ENCODE results near the gene MT1A. TPM values are rescaled to one million over a fixed set of nuclear protein-coding genes. Genes with fewer than 3 reads are reported as not detected.
"Not testable (repeated sequence)": the region's sequence is repeated elsewhere in the genome, so short reads cannot be mapped to it uniquely, and the experiment has no call there.

The MT1A gene
- total RNA-seq, 6 experiments from 2014 or later, result 0.50 to 1.5 TPM; not detected in 4

DNA sequence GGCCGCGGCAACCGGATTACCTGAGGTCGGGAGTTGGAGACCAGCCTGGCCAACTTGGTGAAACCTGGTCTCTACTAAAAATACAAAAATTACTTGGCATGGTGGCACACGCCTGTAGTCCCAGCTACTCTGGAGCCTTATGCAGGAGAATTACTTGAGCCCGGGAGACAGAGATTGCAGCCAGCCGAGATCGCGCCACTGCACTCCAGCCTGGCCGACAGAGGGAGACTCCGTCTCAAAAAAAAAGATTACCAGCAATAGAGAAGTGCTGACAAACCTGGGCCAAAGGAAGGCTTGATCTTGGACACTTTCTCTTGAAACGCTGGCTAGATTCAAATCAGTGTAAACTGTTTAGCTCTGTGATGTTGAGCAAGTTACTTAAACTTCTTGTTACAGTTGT lies 35.5 kb downstream of the MT1A start:
- no peak overlapping the region for H3K27ac Mint-ChIP-seq
- no peak overlapping the region for H3K4me3 Mint-ChIP-seq
- peak; percentile 35 for DNase-seq
- H3K9me3 Mint-ChIP-seq, result no peaks in the 10 kb centered on the region
- peaks cover 7% of the 10 kb centered on the region; the same call in 1 of the 2 replicates for H3K4me1 Mint-ChIP-seq (ENCODE audit: low read depth)
- H3K36me3 Mint-ChIP-seq (ENCODE audit: low read depth), result no peaks in the 10 kb centered on the region
- H3K27me3 Mint-ChIP-seq (ENCODE audit: insufficient read depth), result peaks cover 61% of the 10 kb centered on the region
- peak; percentile 78 for TF ChIP-seq CTCF (IDR thresholded peaks at IDR 0.05)

DNA sequence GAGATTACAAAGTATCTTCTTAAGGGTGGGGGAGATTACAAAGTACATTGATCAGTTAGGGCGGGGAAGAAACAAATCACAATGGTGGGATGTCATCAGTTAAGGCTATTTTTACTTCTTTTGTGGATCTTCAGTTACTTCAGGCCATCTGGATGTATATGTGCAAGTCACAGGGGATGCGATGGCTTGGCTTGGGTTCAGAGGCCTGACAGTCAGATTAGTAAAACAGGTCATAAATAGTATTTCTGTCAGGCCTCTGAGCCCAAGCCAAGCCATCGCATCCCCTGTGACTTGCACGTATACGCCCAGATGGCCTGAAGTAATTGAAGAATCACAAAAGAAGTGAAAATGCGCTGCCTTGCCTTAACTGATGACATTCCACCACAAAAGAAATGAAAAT lies 36.1 kb downstream of the MT1A start:
- not testable (repeated sequence) for H3K36me3 Mint-ChIP-seq (ENCODE audit: low read depth); H3K9me3 Mint-ChIP-seq; DNase-seq; H3K4me1 Mint-ChIP-seq (ENCODE audit: low read depth); H3K4me3 Mint-ChIP-seq; H3K27ac Mint-ChIP-seq
- peaks cover 55% of the 10 kb centered on the region for H3K27me3 Mint-ChIP-seq (ENCODE audit: insufficient read depth)

DNA sequence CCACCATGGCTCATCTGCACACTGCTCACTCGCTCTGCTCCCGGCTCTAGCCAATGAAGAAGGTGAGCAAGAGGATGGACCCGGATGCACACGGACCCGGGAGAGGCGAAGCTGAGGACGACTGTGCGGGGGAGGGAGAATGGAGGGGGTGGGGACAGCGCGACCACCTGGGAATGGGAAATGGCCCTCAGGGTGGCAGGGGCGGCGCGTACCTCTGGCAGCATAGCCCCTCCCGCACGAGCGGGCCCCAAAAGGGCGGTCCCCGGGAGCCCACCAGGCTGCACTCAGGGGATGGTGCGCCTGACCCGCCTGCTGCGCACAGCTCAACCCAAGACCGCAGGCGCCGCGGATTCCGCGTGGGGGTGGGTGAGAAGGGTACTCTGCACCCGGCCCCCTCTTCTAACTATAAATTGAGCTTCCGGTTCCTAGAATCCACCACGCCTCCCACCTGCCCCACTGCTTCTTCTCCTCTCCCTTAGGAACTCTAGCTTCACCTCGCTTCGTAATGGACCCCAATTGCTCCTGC lies 37.3 kb downstream of the MT1A start:
- TF ChIP-seq CTCF (IDR thresholded peaks at IDR 0.05), result no peak
- Mint-ChIP-seq H3K36me3 (ENCODE audit: low read depth) (no peaks in the 10 kb centered on the region), H3K4me1 (ENCODE audit: low read depth) (peaks cover 4% of the 10 kb centered on the region; the same call in 1 of the 2 replicates), H3K4me3 (peak overlapping the region; percentile 41; the same call in 1 of the 2 replicates), H3K27me3 (ENCODE audit: insufficient read depth) (peaks cover 43% of the 10 kb centered on the region), H3K9me3 (no peaks in the 10 kb centered on the region), H3K27ac (no peak overlapping the region)
- DNase-seq, result no peak

GRCh38 chr16:56677474-56677873 lies 39.0 kb downstream of the MT1A start:
- Mint-ChIP-seq H3K4me3 (no peak overlapping the region), H3K27me3 (ENCODE audit: insufficient read depth) (peaks cover 35% of the 10 kb centered on the region), H3K4me1 (ENCODE audit: low read depth) (peaks cover 10% of the 10 kb centered on the region), H3K27ac (no peak overlapping the region), H3K36me3 (ENCODE audit: low read depth) (no peaks in the 10 kb centered on the region), H3K9me3 (no peaks in the 10 kb centered on the region)
- DNase-seq, result no peak
- no peak for TF ChIP-seq CTCF (IDR thresholded peaks at IDR 0.05)

GRCh38 chr16:56679078-56679730 lies 40.7 kb downstream of the MT1A start:
- no peak for DNase-seq
- no peak for TF ChIP-seq CTCF (IDR thresholded peaks at IDR 0.05)
- no peak overlapping the region for H3K27ac Mint-ChIP-seq
- no peak overlapping the region for H3K4me3 Mint-ChIP-seq
- H3K27me3 Mint-ChIP-seq (ENCODE audit: insufficient read depth), result peaks cover 25% of the 10 kb centered on the region
- H3K9me3 Mint-ChIP-seq, result no peaks in the 10 kb centered on the region
- H3K36me3 Mint-ChIP-seq (ENCODE audit: low read depth), result no peaks in the 10 kb centered on the region
- H3K4me1 Mint-ChIP-seq (ENCODE audit: low read depth), result peaks cover 25% of the 10 kb centered on the region

DNA sequence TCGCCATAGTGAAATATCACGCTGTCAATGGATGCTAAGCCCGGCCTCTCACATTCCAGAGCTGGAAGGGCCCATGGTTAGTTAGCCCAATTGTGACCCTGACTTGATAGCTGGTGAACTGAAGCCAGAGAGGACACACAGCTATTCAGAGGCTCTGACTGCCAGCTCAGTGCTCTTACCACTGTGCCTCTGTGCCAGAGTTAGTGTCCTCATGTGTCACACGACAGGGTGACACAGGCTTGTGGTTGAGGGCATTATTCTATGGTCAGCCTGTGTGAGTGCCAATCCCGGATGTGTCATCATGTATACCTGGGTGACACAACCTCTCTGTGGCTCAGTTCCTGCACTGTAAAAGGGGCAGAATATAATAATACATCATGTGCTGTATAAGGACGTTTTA lies 41.4 kb downstream of the MT1A start:
- DNase-seq, result no peak
- H3K27ac Mint-ChIP-seq, result no peak overlapping the region
- no peak for TF ChIP-seq CTCF (IDR thresholded peaks at IDR 0.05)
- no peaks in the 10 kb centered on the region for H3K9me3 Mint-ChIP-seq
- H3K4me1 Mint-ChIP-seq (ENCODE audit: low read depth), result peaks cover 27% of the 10 kb centered on the region
- peaks cover 23% of the 10 kb centered on the region for H3K27me3 Mint-ChIP-seq (ENCODE audit: insufficient read depth)
- H3K4me3 Mint-ChIP-seq, result no peak overlapping the region
- no peaks in the 10 kb centered on the region for H3K36me3 Mint-ChIP-seq (ENCODE audit: low read depth)

All from HFFc6 (cell line).